HepG2 (cell line): ENCODE data around the gene HS6ST2. TPM values are rescaled to one million over a fixed set of nuclear protein-coding genes. Genes with fewer than 3 reads are reported as not detected.

ENCODE experiments used
- KLF13 ChIP-seq: sonication (generic); formaldehyde crosslinking; IDR thresholded peaks from 2 replicates; pipeline ENCODE4 v1.4.0; 2020; ENCODE audit warnings: mild to moderate bottlenecking, missing genetic modification reagents
- NCOR1 ChIP-seq: fragments of 200-600 bp; sonication (generic); IDR thresholded peaks from 2 replicates; pipeline ENCODE4 v1.7.0; 2017; ENCODE audit warnings: antibody characterized with exemption, low read length, borderline replicate concordance
- PRMT3 ChIP-seq: sonication (generic); formaldehyde crosslinking; IDR thresholded peaks from 2 replicates; pipeline ENCODE4 v1.8.1; 2022; ENCODE audit warnings: low read depth, mild to moderate bottlenecking, moderate library complexity, missing genetic modification reagents, borderline replicate concordance
- RORA ChIP-seq: sonication (generic); formaldehyde crosslinking; IDR thresholded peaks from 2 replicates; pipeline ENCODE4 v1.5.0; 2020; ENCODE audit warnings: mild to moderate bottlenecking, missing genetic modification reagents, moderate library complexity
- ZNF329 ChIP-seq: sonication (generic); formaldehyde crosslinking; IDR thresholded peaks from 2 replicates; pipeline ENCODE4 v1.9.0; 2021; ENCODE audit warnings: low read depth, mild to moderate bottlenecking, missing genetic modification reagents
- ZNF629 ChIP-seq: sonication (generic); formaldehyde crosslinking; conservative IDR thresholded peaks from 2 replicates; pipeline ENCODE4 v1.5.0; 2020; ENCODE audit warnings: missing genetic modification reagents
- ZNF678 ChIP-seq: sonication (generic); formaldehyde crosslinking; IDR thresholded peaks from 2 replicates; pipeline ENCODE4 v1.4.0; 2020; ENCODE audit warnings: mild to moderate bottlenecking, missing genetic modification reagents
- ZNF772 ChIP-seq: sonication (generic); formaldehyde crosslinking; IDR thresholded peaks from 2 replicates; pipeline ENCODE4 v1.5.0; 2020; ENCODE audit warnings: mild to moderate bottlenecking, missing genetic modification reagents
- polyA plus RNA-seq, 8 experiments: library from polyadenylated mRNA; depleted of rRNA in 3 of 8; stranded (reverse) in 7 of 8; unstranded in 1 of 8; fragments of >200 nt; fragmentation: Illumina TruSeq in 4 of 8; extraction: Trizol in 4 of 8; gene quantifications; 2 replicates each; pipeline versions ENCODE4 v1.2.1 to v1.2.3, GENCODE V29; 2011 to 2016; ENCODE audit warnings: low read depth in 4 of 8, missing spikeins in 1 of 8, mixed read lengths in 1 of 8; ENCODE audit not compliant: insufficient read depth in 1 of 8
- total RNA-seq, 5 experiments: library from RNA; depleted of rRNA; stranded (reverse); fragments of >200 nt; fragmentation: Illumina TruSeq; extraction: Trizol; gene quantifications; 2 replicates each; pipeline ENCODE4 v1.2.3, GENCODE V29; 2016; ENCODE audit warnings: low read depth in 1 of 5
- TF ChIP-seq, protein P1 (sequence below): sonication (generic); formaldehyde crosslinking; IDR thresholded peaks from 2 replicates; pipeline ENCODE4 v1.4.0; 2020; ENCODE audit warnings: missing genetic modification reagents, borderline replicate concordance
- TF ChIP-seq, protein P2 (sequence below): sonication (generic); formaldehyde crosslinking; IDR thresholded peaks from 2 replicates; pipeline ENCODE4 v1.5.0; 2020; ENCODE audit warnings: mild to moderate bottlenecking, missing genetic modification reagents, moderate library complexity

The HS6ST2 gene
- total and polyA plus RNA-seq, 2 of the 13 experiments (the other 11 are each of a cell fraction or from before 2014, with no cell fraction given) = 0.05 TPM; not detected in 1

GRCh38 chrX:132594129-132594528 is 364.3 kb downstream of the HS6ST2 start (continued):
- no peak for TF ChIP-seq KLF13 (CRISPR knock-in tag)
- no peak for TF ChIP-seq ZNF772
- TF ChIP-seq, protein P1, sequence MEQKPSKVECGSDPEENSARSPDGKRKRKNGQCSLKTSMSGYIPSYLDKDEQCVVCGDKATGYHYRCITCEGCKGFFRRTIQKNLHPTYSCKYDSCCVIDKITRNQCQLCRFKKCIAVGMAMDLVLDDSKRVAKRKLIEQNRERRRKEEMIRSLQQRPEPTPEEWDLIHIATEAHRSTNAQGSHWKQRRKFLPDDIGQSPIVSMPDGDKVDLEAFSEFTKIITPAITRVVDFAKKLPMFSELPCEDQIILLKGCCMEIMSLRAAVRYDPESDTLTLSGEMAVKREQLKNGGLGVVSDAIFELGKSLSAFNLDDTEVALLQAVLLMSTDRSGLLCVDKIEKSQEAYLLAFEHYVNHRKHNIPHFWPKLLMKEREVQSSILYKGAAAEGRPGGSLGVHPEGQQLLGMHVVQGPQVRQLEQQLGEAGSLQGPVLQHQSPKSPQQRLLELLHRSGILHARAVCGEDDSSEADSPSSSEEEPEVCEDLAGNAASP (CRISPR knock-in tag) = no peak; the same call in 1 of the 2 replicates
- no peak for TF ChIP-seq RORA (CRISPR knock-in tag)
- TF ChIP-seq NCOR1 = peak; percentile 44; the same call in 1 of the 2 replicates
- peak; percentile 51; the same call in 1 of the 2 replicates for TF ChIP-seq ZNF629 (CRISPR knock-in tag)
- no peak for TF ChIP-seq ZNF329 (CRISPR knock-in tag)
- TF ChIP-seq, protein P2, sequence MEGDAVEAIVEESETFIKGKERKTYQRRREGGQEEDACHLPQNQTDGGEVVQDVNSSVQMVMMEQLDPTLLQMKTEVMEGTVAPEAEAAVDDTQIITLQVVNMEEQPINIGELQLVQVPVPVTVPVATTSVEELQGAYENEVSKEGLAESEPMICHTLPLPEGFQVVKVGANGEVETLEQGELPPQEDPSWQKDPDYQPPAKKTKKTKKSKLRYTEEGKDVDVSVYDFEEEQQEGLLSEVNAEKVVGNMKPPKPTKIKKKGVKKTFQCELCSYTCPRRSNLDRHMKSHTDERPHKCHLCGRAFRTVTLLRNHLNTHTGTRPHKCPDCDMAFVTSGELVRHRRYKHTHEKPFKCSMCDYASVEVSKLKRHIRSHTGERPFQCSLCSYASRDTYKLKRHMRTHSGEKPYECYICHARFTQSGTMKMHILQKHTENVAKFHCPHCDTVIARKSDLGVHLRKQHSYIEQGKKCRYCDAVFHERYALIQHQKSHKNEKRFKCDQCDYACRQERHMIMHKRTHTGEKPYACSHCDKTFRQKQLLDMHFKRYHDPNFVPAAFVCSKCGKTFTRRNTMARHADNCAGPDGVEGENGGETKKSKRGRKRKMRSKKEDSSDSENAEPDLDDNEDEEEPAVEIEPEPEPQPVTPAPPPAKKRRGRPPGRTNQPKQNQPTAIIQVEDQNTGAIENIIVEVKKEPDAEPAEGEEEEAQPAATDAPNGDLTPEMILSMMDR (CRISPR knock-in tag) = no peak
- TF ChIP-seq PRMT3 (CRISPR knock-in tag) = no peak
- no peak for TF ChIP-seq ZNF678 (CRISPR knock-in tag)
